Measurements from ENCODE around the gene INS.
"Not testable (repeated sequence)": the region's sequence is repeated elsewhere in the genome, so short reads cannot be mapped to it uniquely, and the experiment has no call there.

INS gene

DNA sequence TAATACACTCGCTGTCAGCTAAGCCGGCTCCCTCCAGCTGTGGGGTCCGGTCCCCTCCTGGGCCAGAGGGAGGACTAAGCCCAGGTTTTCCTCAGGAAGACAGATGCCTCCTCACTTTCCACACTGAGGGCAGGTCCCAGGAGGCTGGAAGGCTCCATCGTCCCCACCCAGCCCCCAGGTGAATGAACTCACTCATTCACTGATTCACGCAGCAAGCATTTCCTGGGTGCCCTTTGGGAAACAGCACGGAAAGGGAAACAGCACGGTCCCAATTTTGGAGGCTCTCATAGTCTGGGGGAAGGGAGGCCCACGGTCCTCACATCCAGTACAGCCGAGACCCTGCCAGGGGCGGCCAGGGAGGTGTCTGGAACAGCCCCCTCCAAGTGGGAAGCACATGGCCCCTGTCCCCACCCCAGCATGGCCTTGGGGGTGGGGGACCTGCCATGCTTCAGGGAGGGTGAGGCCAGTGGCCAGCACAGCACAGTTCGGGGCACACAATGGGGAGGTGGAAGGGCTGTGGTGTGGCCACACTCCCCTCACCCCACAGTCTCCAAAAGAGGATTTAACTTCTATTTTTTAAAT lies 19.9 kb upstream of the INS start:
- DNase-seq: no peak

DNA sequence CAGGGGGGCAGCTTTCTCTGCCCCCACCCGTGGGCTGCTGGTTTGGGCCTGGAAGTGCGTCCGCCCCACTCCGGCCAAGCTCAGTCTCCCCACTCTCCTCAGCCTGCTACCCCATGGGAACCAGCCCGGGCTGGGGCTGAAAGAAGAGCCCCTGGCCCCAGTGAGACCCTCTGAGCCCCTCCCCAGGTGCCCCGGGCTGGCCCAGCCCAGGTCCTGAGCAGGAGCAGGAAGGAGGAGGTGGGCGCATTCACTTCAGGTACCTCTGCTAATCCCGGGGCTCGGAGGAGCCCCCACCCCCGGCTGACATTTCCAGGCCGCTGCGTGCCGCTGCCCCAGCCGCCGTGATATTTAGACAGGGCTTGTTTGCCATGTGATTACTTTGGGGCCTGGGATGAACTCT lies 19.3 kb upstream of the INS start:
- no peak for DNase-seq

DNA sequence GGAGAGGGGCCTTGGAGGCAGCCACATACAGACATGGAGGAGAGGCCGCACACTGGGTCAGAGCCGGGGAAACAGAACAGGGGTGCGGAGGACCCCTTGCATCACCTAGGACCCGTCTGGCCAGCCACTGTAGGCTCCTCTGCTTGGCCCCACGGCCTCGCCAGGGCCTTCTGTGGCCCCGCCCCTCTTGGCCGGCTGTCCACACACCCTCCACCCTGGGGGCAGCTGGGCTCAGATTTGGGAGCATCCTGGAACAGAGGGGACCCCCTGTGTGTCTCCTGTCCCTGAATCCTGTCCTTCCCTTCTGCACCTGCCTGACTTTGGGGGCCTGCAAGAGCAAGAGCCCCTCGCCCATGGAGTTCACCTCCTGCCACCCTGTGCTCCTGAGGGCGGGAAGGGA lies 18.5 kb upstream of the INS start:
- DNase-seq: no peak

DNA sequence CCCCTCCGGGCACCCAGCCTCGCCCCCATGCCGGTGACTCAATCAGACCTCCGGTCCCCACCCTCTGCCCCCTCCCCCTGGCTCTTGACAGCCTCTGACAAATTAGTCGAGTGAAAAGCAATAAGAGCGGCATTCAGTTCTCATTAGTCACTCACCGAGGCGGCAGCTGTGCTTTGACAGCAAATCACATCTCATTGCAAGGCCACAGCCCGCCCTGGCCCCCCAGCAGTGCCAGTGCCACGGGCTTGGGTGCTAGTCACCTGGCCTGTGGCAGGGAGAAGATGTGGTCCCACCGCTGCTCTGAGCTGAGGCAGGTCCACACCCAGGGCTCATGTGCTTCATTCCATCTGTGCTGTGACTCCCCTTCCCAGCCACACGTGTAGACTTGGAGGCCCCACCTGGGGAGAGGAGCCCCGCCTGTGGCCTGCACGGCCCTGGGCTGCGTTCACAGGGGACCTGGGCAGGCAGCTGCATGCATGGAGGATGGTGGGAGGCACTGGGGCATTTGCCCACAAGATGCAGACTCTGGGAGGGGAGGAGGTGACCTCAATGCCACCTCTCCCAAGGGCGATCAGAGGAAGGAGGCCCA lies 18.0 kb upstream of the INS start:
- no peak for DNase-seq

DNA sequence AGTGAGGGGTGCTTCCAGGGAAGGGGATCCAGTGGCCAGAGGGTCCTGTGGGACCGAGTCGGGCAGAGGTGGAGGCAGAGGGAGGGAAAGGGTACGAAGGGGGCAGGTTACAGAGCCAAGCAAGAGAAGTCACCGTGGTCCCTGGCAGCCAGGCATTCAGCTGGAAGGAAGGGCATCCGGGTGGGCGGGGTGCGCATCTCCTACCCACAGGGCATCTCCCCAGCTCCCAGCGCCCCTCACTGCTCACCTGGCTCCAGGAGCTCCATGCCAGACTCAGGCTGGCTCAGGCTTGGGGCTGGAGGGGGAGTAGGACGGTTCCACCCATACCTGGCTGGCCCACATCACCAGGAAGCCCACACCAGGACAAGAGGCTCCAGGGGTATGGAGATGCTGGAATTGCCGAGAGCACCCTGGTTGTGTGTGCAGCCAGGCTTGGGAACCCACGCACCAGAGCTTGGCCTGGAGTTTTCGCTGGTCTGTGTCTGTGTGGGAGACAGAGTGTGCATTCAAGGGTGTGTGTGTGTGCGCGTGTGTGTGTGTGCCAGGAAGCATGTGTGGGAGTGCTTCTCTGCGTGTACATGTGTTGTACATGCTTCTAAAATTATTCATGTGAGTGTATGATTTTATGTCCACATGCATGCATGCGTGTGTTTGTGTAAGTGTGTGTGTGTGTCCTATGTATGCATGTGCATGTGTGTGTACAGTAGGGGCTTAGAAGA lies 17.2 kb upstream of the INS start:
- not testable (repeated sequence) for DNase-seq

DNA sequence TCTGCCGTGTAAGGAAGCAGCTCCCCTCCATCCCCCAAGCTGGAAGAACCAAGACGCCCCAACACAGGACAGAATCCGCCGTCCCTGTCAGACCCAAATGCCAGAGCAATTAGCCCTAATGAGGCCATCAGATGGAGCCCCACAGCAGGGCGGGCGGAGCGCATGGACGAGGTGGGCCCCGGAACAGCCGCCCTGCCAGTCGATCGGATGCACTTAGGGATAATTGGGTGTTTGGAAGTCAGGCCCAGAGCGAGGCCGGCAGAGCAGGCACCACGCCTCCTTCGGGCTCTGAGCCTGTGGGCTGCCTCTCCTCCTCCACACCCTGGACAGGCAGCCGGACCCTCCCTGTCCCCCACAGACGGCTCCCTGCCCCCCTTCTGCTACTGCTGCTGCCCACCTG lies 16.1 kb upstream of the INS start:
- no peak for DNase-seq

DNA sequence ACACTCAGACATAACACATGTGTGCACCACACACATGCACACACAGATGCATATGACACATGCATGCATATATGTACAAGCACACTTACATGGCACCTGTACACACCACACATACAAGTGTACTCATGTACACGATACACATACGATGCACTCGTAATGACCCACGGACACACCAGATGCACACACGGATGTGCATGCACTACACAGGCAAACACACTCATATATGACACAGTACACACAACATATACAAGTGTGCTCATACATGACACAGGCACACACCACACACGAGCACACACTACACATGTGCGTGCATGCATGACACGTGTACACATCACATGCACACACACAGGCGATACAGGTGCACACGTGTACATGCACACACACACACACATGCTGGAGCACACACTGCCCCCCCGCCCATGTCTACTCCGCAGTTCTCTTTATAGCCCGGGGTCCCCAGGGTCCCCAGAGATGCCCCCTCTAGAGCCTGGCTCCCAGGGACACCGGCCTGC lies 15.4 kb upstream of the INS start:
- DNase-seq: no peak

DNA sequence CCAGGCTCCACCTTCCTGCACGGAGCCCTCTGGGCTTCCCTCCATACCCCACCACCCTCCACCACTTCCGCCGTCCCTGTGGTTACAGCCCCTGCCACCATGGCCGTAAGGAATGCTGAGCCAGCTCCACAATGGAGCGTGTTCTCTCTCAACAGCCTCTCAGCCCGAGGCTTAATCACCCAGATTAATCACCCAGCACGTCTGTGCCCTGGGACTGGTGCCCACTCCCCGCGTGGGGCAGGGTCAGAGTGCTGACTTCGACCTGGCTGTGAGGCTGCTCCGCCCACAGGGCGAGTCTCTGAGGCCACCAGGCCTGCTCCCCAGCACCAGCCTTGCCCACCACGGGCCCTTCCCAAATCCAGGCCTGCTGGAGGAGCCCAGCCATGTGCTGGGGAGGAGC lies 14.7 kb upstream of the INS start:
- DNase-seq: no peak

DNA sequence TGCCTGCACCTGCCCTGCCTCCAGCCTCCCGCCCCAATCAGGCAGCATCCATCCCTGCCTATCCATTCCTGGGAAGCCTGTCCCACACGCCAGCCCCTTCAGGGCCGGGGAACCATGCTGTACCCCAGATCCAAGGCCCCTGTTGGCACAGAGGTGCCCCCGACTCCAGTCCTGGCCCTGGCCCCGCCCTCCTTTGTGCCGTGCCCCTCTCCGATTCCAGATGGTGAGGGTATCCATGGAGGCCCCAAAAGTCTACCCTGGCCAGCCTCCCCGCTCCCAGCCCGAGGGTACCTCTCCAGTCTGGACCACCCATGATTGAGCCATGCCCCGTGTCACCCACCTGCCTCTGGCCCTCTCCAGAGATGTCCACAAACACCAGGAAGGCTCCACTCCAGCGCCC lies 13.4 kb upstream of the INS start:
- DNase-seq: no peak

DNA sequence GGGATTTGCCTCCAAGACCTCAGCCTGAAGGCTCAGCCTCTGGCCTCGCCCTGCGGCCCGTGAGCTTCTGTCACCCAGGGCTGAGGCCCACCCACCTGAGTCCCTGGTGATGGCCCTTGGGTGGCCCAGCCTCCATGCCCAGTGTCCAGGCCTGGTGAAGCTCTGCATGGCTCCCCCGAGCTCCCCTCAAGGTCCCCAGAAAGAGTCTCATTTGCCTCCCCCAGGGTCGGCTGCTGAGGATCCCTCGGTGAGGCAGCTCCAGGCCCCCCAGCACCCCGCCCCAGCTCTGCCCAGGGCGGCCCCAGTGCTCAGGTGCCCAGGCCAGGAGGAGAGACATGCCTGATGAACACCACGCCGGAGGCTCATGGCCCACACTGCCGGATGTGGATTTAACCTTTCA lies 12.8 kb upstream of the INS start:
- DNase-seq: no peak

DNA sequence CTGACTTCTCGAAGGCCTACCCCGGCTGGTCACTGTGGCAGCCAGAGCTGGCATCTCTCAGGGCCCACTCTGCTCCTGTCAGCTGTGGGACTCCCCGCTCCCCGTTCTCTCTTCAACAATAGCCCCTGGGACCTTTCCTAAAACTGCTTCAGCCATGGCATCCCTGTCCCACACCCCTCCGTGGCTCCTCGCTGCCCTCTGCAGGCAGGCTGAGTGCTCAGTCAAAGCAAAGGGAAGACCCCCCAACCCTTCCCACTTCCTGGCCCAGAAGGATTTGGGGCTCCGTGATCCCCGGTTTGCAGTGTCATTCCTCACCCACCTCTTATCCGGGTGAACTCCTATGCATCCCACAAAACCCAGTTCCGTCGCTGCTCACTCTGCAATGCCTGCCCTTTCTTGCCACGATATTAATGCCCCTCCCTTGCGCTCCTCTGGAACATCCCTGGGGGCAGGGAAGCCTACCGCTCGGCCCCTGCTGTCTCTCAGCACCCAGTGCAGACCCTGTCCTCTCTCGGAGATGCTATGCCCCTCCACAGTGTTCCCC lies 12.2 kb upstream of the INS start:
- no peak for DNase-seq

DNA sequence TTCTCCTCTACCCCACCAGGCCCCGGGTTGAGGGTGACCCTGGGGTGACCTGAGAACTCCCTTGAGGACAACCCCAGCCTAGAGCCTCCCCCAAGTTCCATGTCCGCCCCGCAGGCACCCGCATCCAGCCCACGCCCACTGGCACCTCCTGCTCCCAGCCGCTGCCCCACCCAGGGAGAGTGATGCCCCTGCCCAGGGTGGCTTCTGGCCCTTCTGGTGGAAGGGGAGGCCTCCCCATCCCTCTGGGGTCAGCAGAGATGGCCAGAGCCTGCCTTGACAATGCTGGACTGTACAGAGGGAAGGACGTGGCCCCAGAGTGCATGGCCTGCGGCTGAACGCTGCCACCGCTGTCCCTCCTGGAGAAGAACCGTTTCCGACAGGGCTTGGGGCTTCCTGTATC lies 11.7 kb upstream of the INS start:
- DNase-seq: no peak

DNA sequence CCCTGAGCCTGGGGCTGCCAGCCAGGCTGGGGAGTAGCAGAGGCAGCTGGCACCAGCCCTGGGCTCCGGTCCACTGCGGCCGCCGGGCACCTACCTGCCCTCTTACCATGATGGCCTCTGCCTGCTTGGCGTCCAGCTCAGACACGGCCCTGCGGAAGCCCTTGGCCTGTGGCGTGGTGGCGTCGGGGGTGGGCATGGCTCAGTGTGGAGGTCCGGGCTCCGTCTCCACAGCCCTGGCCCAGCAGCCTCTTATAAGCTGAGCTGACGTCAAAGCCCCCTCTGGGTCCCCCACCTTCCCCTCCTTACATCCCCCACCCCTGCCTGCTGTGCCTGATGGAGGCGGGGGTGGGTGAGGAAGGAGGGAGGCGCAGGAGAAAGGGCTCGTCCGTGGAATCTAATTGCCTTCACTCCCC lies 10.6 kb upstream of the INS start, which contains the start of gene TH:
Gene TH, minus strand, starts transcription at position 225 of the 413 bp plus-strand sequence. Its CDS starts 29 bp downstream, at position 196.
- no peak for DNase-seq

DNA sequence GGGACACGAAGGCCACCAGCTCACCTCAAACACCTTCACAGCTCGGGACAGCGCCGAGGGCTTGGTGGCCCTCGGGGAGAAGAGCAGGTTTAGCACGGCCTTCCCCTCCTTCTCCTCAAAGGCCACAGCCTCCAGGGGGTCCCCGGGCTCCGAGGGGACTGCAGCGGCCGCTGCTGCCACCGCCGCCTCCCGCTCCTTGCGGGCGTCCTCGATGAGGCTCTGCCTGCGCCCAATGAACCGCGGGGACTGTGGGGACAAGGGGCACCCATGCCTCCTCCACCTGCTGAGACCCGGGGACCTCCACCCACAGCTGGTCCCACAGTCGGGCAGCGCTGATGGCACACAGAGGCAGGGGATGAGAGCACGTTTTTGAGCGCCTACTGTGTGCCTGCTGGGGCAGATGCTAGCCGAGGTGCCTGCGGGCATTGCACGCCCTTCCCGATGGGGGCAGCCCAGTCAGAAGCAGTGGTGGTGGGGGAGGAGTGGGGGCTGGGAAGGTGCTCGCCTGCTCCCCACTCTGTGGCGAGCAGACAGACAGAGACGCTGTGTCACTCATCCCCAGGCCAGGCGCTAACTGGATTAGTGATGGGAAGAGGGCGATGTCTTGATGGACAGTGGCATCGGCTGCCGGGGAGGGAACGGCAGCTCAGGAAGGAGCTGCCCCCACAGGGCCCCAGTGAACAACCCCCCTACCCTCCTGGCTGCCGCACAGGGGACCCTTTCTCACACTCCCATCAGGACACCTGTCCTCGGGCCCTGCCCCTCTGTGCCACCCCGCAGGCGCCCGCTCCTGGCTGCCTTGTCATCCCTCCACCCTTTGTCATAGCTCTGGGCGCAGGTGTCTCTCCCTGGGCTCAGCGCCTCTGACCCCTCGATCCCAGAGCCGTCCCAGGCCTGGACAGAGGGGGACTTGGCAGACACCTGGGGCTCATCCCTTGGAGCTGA lies 8.9 kb upstream of the INS start:
- DNase-seq: no peak

DNA sequence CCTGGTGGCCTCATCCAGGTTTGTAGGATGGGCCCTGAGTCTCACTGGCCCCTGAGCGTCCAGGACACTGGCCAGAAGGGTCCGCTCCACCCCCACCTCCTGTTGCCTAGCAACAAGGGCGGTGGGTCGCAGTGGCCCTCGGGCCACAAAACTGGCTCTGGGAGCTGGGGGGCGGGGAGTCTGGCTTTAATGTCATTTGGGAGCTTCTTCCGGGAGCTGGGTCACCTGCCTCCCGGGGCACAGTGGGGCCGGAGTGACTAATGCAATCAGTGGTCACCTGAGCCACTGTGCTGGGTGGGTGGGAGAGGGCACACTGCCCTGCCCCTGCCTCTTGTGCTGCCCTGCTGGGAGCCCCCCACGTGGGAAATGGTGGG lies 8.0 kb upstream of the INS start:
- DNase-seq: no peak

DNA sequence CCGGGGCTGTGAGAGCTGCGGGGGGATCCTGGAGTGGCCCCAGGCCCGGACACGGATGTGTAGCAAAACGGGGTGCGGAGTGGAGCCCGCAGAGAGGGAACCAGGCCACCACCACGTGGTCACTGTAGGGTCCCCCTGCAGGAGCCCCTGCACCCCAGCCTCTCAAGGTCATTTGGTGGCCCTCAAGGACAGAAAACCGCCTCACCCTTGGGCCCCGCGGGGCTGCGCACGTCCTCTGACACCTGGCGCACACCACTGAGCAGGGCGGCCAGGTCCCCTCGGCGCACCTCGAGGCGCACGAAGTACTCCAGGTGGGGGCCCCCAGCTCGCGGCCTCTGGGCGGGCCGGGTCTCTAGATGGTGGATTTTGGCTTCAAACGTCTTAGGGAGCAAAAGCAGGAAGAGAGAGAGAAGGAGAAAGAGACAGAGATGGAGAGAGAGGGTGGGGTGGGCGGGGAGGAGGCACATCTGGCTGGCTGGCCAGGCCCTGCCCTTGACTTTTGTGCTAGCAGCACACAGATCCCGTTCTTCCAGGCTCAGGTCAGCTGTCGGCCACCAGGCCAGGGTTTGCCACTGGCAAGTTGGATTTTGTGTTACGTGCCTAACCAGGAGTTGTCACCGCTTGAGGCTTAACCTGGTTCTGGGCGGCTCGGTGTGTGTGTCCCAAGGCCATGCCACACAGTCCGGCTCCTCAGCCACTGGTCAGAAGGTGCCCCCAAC lies 7.4 kb upstream of the INS start:
- DNase-seq: no peak

DNA sequence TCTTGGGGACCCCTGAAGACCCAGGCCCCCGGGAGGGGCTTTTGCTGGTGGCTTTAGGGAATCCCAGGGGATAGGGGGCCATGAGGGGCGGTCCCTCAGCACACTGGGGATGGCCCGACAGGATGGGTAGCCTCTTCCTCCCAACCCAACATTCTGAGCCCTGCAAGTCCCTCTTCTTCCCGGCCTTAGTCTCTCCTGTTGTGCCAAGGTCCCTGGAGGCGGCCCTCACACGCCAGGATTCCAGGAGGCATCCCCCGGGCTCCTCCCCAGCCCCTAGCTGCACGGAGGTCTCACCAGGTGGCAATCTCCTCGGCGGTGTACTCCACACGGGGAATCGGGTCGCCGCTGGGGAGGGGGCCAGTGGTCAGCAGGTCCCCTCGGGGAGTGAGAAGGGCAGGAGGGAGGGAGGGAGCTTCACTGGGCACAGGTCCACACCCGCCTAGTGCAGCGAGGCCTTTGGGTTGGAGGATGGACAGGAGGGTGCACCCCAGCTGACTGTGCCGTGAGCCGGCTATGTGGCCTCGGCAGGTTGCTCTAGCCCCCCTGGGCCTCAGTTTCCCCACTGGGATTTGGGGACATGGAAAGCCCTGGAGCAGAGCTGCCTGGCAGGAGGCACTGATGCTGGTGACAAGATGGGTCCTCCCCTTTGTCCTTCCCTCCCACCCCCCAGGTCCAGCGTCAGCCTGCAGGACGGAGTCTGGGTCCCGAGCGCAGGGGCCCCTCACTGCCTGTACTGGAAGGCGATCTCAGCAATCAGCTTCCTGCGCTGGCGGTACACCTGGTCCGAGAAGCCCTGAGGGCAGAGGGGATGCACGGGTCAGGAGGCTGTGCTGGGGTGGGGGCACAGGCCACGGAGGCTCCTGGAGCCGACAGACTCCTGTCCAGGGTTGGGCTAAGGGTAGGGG lies 6.4 kb upstream of the INS start:
- DNase-seq: no peak

DNA sequence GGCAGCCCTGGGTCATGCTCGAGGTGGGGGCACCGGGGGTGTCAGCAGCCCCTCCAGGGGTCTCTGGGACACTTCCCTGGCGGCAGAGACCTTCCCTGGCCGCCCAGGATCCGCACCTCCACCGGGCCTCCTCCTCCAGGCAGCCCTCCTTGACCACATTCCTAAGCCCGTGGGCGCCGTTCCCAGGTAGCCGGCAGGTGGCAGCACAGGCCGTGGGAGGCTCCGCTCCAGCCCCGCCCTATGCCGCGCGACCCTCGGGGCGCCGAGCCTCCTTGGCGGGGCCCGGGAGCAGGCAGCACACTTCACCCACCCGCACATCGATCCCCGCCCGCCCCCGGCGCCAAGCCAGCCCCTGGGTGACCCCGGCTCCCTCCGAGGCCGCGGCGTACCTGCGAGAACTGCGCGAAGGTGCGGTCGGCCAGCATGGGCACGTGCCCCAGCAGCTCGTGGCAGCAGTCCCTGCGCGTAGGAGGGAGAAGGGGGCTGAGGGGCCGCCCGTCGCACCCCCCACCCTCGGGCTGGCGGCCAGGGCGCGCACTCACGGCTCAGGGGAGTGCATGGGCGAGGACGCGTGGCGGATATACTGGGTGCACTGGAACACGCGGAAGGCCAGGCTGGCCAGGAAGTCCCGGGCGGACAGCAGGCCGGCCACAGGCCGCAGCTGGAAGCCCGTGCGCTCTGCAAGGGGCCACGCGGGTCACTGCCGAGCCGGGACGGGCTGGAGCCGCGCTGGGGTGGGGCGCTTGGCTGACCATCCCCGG lies 5.3 kb upstream of the INS start:
- DNase-seq: no peak

DNA sequence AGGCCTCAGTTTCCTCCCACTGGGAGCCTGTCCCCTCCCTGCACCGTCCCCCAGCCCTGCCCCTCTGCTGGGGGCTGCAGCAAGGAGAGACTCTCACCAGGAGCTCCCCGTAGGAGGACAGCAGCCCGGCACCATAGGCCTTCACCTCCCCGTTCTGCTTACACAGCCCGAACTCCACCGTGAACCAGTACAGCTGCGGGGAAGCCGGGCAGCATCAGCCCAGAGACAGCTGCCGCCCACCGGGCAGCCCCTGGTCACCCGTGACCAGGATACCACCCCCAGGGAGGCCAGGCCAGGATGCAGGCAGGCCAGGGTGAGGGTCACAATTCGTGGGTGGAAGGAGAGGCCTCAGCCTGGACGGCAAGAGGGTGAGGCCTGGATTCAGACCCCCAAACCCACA lies 4.6 kb upstream of the INS start:
- DNase-seq: no peak

DNA sequence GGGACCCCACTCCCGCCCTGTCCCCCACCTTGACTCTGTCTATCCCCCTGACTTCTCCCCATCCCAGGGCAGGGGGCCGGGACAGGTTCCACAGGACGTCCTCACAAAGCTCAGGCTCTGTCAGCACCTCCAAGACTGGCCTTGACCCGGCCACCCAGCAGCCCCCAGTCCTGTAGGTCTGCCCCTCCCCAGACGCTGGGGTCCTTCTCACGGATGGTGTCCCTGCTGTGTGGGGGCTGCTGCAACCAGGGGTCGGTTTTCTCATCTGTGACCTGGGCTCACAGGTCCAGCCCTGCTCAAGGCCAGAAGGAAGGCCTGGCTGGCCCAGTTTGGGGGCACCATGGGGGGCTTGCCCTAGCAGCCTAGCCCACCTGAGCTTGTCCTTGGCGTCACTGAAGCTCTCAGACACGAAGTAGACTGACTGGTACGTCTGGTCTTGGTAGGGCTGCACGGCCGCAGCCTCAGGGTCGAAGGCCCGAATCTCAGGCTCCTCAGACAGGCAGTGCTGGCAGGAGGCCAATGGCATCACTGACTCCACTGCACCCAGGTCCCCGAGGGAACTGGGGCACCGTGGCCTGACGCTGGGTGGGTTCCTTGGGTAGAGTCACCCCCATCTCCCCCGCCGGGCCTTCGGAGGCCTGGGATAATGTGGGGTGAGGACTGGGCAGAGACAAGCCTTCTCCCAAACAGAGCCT lies 4.0 kb upstream of the INS start:
- DNase-seq: no peak
